Myocyte (in vitro differentiated cells): ENCODE results near the gene E4F1. TPM values are rescaled to one million over a fixed set of nuclear protein-coding genes. Genes with fewer than 3 reads are reported as not detected.
A peak's percentile ranks its signal among the peaks of the same experiment; 100 is the strongest.

Source experiments
- DNase-seq: peaks from one replicate; pipeline ENCODE4 v3.0.0-alpha.2; 2012; ENCODE audit warnings: low read depth
- total RNA-seq: library from RNA; depleted of rRNA; stranded (reverse); fragments of >200 nt; gene quantifications from 2 replicates; pipeline ENCODE4 v1.2.3, GENCODE V29; 2014

The E4F1 gene
- total RNA-seq, 1 donor from 2014 or later = 33.6 TPM

- DNase-seq = no peak
Measured at GRCh38 chr16:2206420-2206779, 17.0 kb upstream of the E4F1 start.

- no peak for DNase-seq
Measured at GRCh38 chr16:2206780-2207433, 16.5 kb upstream of the E4F1 start.

GRCh38 chr16:2207872-2208271, 15.5 kb upstream of the E4F1 start:
- DNase-seq = no peak

GRCh38 chr16:2208308-2208707, 15.1 kb upstream of the E4F1 start:
- no peak for DNase-seq

GRCh38 chr16:2208772-2209171, 14.6 kb upstream of the E4F1 start:
- no peak for DNase-seq

- DNase-seq = no peak
Measured at GRCh38 chr16:2209258-2210008, 14.0 kb upstream of the E4F1 start.

- no peak for DNase-seq
Measured at GRCh38 chr16:2210009-2210332, 13.4 kb upstream of the E4F1 start.

- DNase-seq = peak; percentile 82
Measured at GRCh38 chr16:2210386-2211365, 12.7 kb upstream of the E4F1 start, which contains the start of gene BRICD5. Gene BRICD5, minus strand, starts transcription at chr16:2210863. Its CDS starts 30 bp downstream, at chr16:2210833.

- DNase-seq = no peak
Measured at GRCh38 chr16:2211923-2212347, 11.5 kb upstream of the E4F1 start.

- DNase-seq = peak; percentile 85
Measured at GRCh38 chr16:2212362-2213324, 10.7 kb upstream of the E4F1 start.

- DNase-seq = no peak
Measured at GRCh38 chr16:2213817-2214718, 9.3 kb upstream of the E4F1 start.

- no peak for DNase-seq
Measured at GRCh38 chr16:2214719-2214968, 8.7 kb upstream of the E4F1 start, which contains the start of gene PGP. Gene PGP, minus strand, starts transcription at chr16:2214840. Its CDS starts 63 bp downstream, at chr16:2214777.

- DNase-seq = no peak
Measured at GRCh38 chr16:2216330-2216729, 7.1 kb upstream of the E4F1 start.

GRCh38 chr16:2223942-2224486, 623 bp downstream of the E4F1 start:
- DNase-seq = peak; percentile 42

GRCh38 chr16:2226245-2226793, 2.9 kb downstream of the E4F1 start:
- DNase-seq = peak; percentile 53

- DNase-seq = no peak
Measured at GRCh38 chr16:2226918-2227317, 3.5 kb downstream of the E4F1 start.

GRCh38 chr16:2228161-2228824, 4.9 kb downstream of the E4F1 start:
- no peak for DNase-seq

- DNase-seq = no peak
Measured at GRCh38 chr16:2229091-2229490, 5.7 kb downstream of the E4F1 start.
